HG03439 (cell line): ENCODE data around the gene YPEL2.

Experiments used
- ATAC-seq: cut with Tn5 transposase; IDR thresholded peaks from one replicate; pipeline ENCODE4 v1.9.1; 2021; ENCODE audit warnings: mild to moderate bottlenecking, moderate library complexity; ENCODE audit not compliant: unreplicated experiment

The YPEL2 gene

GRCh38 chr17:59330053-59330942 is 1.2 kb upstream of the YPEL2 start:
- no peak for ATAC-seq

GRCh38 chr17:59331929-59332748 is 684 bp downstream of the YPEL2 start:
- ATAC-seq = no peak

GRCh38 chr17:59332749-59333377 is 1.4 kb downstream of the YPEL2 start:
- ATAC-seq = no peak

- ATAC-seq = no peak
Observed at GRCh38 chr17:59333836-59334235, 2.4 kb downstream of the YPEL2 start.

GRCh38 chr17:59335685-59336084 is 4.2 kb downstream of the YPEL2 start:
- no peak for ATAC-seq

- no peak for ATAC-seq
Observed at GRCh38 chr17:59337741-59338299, 6.4 kb downstream of the YPEL2 start.

GRCh38 chr17:59338498-59338897 is 7.0 kb downstream of the YPEL2 start:
- no peak for ATAC-seq

GRCh38 chr17:59341922-59342321 is 10.5 kb downstream of the YPEL2 start:
- no peak for ATAC-seq

- ATAC-seq = no peak
Observed at GRCh38 chr17:59342681-59343131, 11.3 kb downstream of the YPEL2 start.

- no peak for ATAC-seq
Observed at GRCh38 chr17:59345476-59345875, 14.0 kb downstream of the YPEL2 start.

- no peak for ATAC-seq
Observed at GRCh38 chr17:59346341-59346740, 14.9 kb downstream of the YPEL2 start.

- ATAC-seq = no peak
Observed at GRCh38 chr17:59346876-59347407, 15.5 kb downstream of the YPEL2 start.

- ATAC-seq = no peak
Observed at GRCh38 chr17:59347975-59348391, 16.5 kb downstream of the YPEL2 start.

- ATAC-seq = no peak
Observed at GRCh38 chr17:59349178-59349577, 17.7 kb downstream of the YPEL2 start.

GRCh38 chr17:59353106-59353854 is 21.8 kb downstream of the YPEL2 start:
- no peak for ATAC-seq

- ATAC-seq = no peak
Observed at GRCh38 chr17:59353936-59354755, 22.7 kb downstream of the YPEL2 start.

GRCh38 chr17:59355030-59355701 is 23.7 kb downstream of the YPEL2 start:
- ATAC-seq = no peak

- no peak for ATAC-seq
Observed at GRCh38 chr17:59355702-59356325, 24.4 kb downstream of the YPEL2 start.
